ENCODE data around the gene VPS33A. TPM values are rescaled to one million over a fixed set of nuclear protein-coding genes. Genes with fewer than 3 reads are reported as not detected.

The VPS33A gene
- 14.2 to 17.5 TPM (median 16.5 TPM) in 3 replicates for polyA plus RNA-seq
- polyA plus RNA-seq (2011; ENCODE audit: low read depth) = 9.4 TPM
- 11.7 and 16.9 TPM in 2 replicates for polyA plus RNA-seq (2011; cell fraction: cytosol; rRNA removed)
- polyA plus RNA-seq (2011; cell fraction: nucleus; rRNA removed) = 23.9 and 24.0 TPM in 2 replicates
- 13.9 and 19.6 TPM in 2 replicates for polyA plus RNA-seq (2012; ENCODE audit: low replicate concordance)
- 5.7 to 17.9 TPM (median 10.1 TPM) in 3 replicates for polyA minus RNA-seq
- polyA minus RNA-seq (2011; cell fraction: cytosol; rRNA and poly(A)+ RNA removed) = 4.0 TPM
- polyA minus RNA-seq (2011; cell fraction: nucleus; rRNA and poly(A)+ RNA removed) = 6.3 and 18.2 TPM in 2 replicates

DNA sequence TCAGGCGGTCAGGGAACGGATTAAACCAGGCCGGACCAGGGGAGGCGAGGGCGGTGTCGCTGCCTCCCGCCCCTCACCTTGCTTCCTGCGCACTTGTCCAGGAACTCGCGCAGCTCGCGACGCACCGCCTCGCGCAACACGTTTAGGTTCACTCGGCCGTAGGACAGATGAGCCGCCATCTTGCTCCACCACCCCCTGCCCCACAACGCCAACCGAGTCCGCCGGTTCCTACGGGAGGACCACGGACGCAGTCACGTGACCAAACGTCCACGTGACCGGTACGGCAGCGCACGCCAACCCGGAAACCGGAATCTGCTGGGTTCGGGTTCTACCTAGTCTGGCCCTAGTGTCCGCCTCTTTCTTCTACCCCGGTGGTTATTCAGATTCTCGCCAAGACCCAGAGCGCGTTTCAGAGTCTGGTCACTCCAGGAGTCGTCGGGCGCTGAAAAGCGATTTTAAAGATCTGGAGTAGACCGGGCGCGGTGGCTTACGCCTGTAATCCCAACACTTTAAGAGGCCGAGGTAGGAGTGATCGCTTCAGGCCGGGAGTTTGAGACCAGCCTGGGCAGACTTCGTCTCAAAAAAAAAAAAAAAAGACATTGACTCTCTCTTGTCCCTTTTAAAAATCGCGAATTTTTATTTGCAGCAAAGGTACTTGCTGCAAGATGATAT is at the start of gene VPS33A:
Gene VPS33A (minus strand): TSS at position 265 of the 672 bp plus-strand sequence. CDS start 86 bp downstream, at position 179.
- Histone ChIP-seq H4K20me1 (ENCODE audit: control insufficient read depth, extremely low read depth, insufficient read depth, low read length) (no peaks in the 10 kb centered on the region), H3K4me1 (ENCODE audit: control insufficient read depth, extremely low read depth, insufficient read depth, low read length) (peaks cover 6% of the 10 kb centered on the region), H3K27ac (ENCODE audit: control insufficient read depth, insufficient read depth, low read length) (peak within 1 kb of the TSS; percentile 96), H3K27me3 (ENCODE audit: control insufficient read depth, extremely low read depth, insufficient read depth, low read length) (no peaks in the 10 kb centered on the region), H3K4me3 (ENCODE audit: control insufficient read depth in 2 of 3, extremely low read depth in 1 of 3, insufficient read depth in 2 of 3, low read depth in 1 of 3, low read length in 3 of 3) (peak within 1 kb of the TSS; percentile 76 to 85 (median 82)), H3K36me3 (ENCODE audit: control insufficient read depth in 2 of 2, extremely low read depth in 1 of 2, insufficient read depth in 2 of 2, low read length in 2 of 2) (peaks cover 0 to 1% of the 10 kb centered on the region in 2 experiments), H2AFZ (ENCODE audit: control insufficient read depth, low read length) (peak within 1 kb of the TSS; percentile 99), H3K9me1 (ENCODE audit: control insufficient read depth, extremely low read depth, insufficient read depth, low read length) (no peaks in the 10 kb centered on the region), H3K9me3 (ENCODE audit: control insufficient read depth, low read depth, low read length) (no peaks in the 10 kb centered on the region), H3K79me2 (ENCODE audit: control insufficient read depth, insufficient read depth, low read length) (peaks cover 6% of the 10 kb centered on the region), H3K4me2 (ENCODE audit: control insufficient read depth, extremely low read depth, insufficient read depth, low read depth, low read length) (peak within 1 kb of the TSS; percentile 86), H3K9ac (ENCODE audit: control insufficient read depth, extremely low read depth, insufficient read depth, low read length) (peak within 1 kb of the TSS; percentile 96)
- dilution Hi-C loops (cut with MboI; ENCODE audit: extremely low pct_ligation_motif_present, low sequenced_read_pairs) = no loop called here
- DNase-seq (ENCODE audit: low read depth, low spot score) (peak; percentile 94), FAIRE-seq (peak; percentile 68)
- TF ChIP-seq CTCF (optimal IDR thresholded peaks at IDR 0.05 in 1 of 3, IDR thresholded peaks at IDR 0.05 in 1 of 3, conservative IDR thresholded peaks at IDR 0.05 in 1 of 3; ENCODE audit: extremely low read depth in 1 of 3, insufficient read depth in 2 of 3, low read length in 3 of 3) (no peak), EZH2 (IDR thresholded peaks at IDR 0.05; ENCODE audit: low read length) (no peak)

DNA sequence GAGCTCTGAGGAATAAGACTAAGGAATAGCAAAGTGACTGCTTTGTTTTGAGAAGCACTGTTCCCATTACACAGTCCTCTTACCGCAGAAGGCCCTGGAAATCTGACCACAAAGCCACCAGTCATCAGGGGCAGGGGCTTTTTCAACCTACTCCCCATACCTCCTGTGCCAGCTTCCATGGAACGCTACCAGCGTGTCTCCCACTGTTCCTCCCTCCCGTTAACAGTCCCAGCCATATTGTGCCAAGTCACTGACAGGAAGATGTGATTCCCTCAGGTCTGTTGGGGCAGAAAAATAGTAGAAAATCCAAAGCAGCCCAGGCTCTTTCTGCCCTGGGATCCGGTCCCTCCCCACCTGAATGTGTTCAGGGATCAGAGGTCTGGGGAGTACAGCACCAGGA is 46.6 kb upstream of the VPS33A start:
- H3K79me2 ChIP-seq (ENCODE audit: control insufficient read depth, insufficient read depth, low read length) = no peaks in the 10 kb centered on the region
- H3K4me2 ChIP-seq (ENCODE audit: control insufficient read depth, extremely low read depth, insufficient read depth, low read depth, low read length) = no peak overlapping the region
- H3K27ac ChIP-seq (ENCODE audit: control insufficient read depth, insufficient read depth, low read length) = no peak overlapping the region
- DNase-seq (ENCODE audit: low read depth, low spot score) (no peak), FAIRE-seq (no peak)
- H3K4me1 ChIP-seq (ENCODE audit: control insufficient read depth, extremely low read depth, insufficient read depth, low read length) = no peaks in the 10 kb centered on the region
- no peaks in the 10 kb centered on the region for H3K9me1 ChIP-seq (ENCODE audit: control insufficient read depth, extremely low read depth, insufficient read depth, low read length)
- peaks cover 20% of the 10 kb centered on the region in 2 experiments for H3K36me3 ChIP-seq (ENCODE audit: control insufficient read depth in 2 of 2, extremely low read depth in 1 of 2, insufficient read depth in 2 of 2, low read length in 2 of 2)
- no peak overlapping the region for H3K4me3 ChIP-seq (ENCODE audit: control insufficient read depth in 2 of 3, extremely low read depth in 1 of 3, insufficient read depth in 2 of 3, low read depth in 1 of 3, low read length in 3 of 3)
- H2AFZ ChIP-seq (ENCODE audit: control insufficient read depth, low read length) = no peak overlapping the region
- H4K20me1 ChIP-seq (ENCODE audit: control insufficient read depth, extremely low read depth, insufficient read depth, low read length) = no peaks in the 10 kb centered on the region
- no peak overlapping the region for H3K9ac ChIP-seq (ENCODE audit: control insufficient read depth, extremely low read depth, insufficient read depth, low read length)
- TF ChIP-seq CTCF (optimal IDR thresholded peaks at IDR 0.05 in 1 of 3, IDR thresholded peaks at IDR 0.05 in 1 of 3, conservative IDR thresholded peaks at IDR 0.05 in 1 of 3; ENCODE audit: extremely low read depth in 1 of 3, insufficient read depth in 2 of 3, low read length in 3 of 3) = no peak
- TF ChIP-seq EZH2 (IDR thresholded peaks at IDR 0.05; ENCODE audit: low read length) = no peak
- dilution Hi-C loops (cut with MboI; ENCODE audit: extremely low pct_ligation_motif_present, low sequenced_read_pairs) = no loop called here
- H3K9me3 ChIP-seq (ENCODE audit: control insufficient read depth, low read depth, low read length) = no peaks in the 10 kb centered on the region
- no peaks in the 10 kb centered on the region for H3K27me3 ChIP-seq (ENCODE audit: control insufficient read depth, extremely low read depth, insufficient read depth, low read length)

Measured in keratinocyte (primary cell).